ENCODE data around the gene PDE5A.

DNA sequence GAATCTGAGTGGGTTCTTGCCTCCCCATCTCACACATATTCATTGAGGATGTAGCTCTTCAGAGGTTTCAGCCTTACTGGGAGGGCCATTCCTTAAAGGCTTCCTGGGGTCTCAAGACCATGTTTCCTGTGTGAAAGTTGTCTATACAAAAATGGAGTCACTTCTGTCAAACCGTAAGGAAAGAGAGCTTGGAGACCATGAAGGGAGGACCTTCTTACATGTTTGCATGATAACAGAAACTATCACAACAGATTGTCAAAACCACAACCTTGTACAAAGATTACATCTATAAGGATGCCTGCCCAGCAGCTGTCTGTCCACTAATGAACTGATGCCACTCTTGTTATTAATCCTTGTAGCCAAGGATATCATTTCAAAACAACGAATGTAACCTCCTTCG is 139.3 kb downstream of the PDE5A start:
- TF ChIP-seq, protein P1, sequence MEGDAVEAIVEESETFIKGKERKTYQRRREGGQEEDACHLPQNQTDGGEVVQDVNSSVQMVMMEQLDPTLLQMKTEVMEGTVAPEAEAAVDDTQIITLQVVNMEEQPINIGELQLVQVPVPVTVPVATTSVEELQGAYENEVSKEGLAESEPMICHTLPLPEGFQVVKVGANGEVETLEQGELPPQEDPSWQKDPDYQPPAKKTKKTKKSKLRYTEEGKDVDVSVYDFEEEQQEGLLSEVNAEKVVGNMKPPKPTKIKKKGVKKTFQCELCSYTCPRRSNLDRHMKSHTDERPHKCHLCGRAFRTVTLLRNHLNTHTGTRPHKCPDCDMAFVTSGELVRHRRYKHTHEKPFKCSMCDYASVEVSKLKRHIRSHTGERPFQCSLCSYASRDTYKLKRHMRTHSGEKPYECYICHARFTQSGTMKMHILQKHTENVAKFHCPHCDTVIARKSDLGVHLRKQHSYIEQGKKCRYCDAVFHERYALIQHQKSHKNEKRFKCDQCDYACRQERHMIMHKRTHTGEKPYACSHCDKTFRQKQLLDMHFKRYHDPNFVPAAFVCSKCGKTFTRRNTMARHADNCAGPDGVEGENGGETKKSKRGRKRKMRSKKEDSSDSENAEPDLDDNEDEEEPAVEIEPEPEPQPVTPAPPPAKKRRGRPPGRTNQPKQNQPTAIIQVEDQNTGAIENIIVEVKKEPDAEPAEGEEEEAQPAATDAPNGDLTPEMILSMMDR (IDR thresholded peaks at IDR 0.05) = no peak
- no peak for TF ChIP-seq EZH2 (IDR thresholded peaks at IDR 0.05; ENCODE audit: borderline replicate concordance, insufficient read depth, low read depth, low read length, poor library complexity, severe bottlenecking)
